Measurements from ENCODE around the gene LRRC73. TPM values are rescaled to one million over a fixed set of nuclear protein-coding genes. Genes with fewer than 3 reads are reported as not detected.

Gene LRRC73, protein sequence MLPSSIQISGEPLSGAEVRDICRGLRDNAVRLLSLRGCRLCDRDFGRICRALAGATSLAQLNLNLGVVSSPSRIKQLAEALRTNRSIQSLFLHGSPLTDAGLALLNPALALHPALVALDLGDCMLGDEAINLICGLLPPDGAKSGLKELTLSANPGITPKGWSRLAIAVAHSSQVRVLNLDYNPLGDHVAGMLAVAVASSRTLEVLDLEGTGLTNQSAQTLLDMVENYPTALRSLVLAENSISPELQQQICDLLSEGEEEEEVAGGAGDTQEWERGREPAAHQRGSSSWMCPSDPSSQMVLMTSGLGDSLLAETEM
- total RNA-seq (2011; cell fraction: chromatin; rRNA removed; ENCODE audit: low replicate concordance), result 0.58 TPM in 1 of 2 replicates, not detected in the other
- 0.53 and 0.83 TPM in 2 replicates for total RNA-seq (2011; cell fraction: nucleolus; rRNA removed)
- 0.53 and 0.66 TPM in 2 replicates for total RNA-seq (2011; cell fraction: nucleoplasm; rRNA removed)
- 0.12 and 0.27 TPM in 2 replicates for total RNA-seq (2014; rRNA removed)
- total RNA-seq (2014; rRNA removed; fragmentation: Illumina TruSeq; extraction: Trizol), result not detected in 2 replicates
- total RNA-seq (2015; rRNA removed; fragmentation: Illumina TruSeq; extraction: Trizol), result 0.07 and 0.11 TPM in 2 replicates
- total RNA-seq (2021), result 0.34 and 0.55 TPM in 2 replicates
- 0.07 and 0.20 TPM in 2 replicates for polyA plus RNA-seq (2011; rRNA removed)
- polyA plus RNA-seq (2011; cell fraction: cytosol; rRNA removed), result 0.16 and 0.39 TPM in 2 replicates
- 0.50 TPM in 1 of 2 replicates, not detected in the other for polyA plus RNA-seq (2011; cell fraction: nucleus; rRNA removed)
- 0.08 and 0.21 TPM in 2 replicates for polyA plus RNA-seq (2012)
- 0.07 and 0.12 TPM in 2 replicates for polyA plus RNA-seq (2014; fragmentation: Illumina TruSeq; extraction: Trizol)
- polyA plus RNA-seq (2014; fragmentation: Nextera tagmentation; extraction: Ambion mirVana), result not detected
- 0.08 and 0.09 TPM in 2 replicates for polyA plus RNA-seq (2014; rRNA removed)
- polyA minus RNA-seq (2011; rRNA and poly(A)+ RNA removed), result 0.12 TPM in 1 of 2 replicates, not detected in the other
- not detected in 2 replicates for polyA minus RNA-seq (2011; cell fraction: cytosol; rRNA and poly(A)+ RNA removed)
- polyA minus RNA-seq (2011; cell fraction: nucleus; rRNA and poly(A)+ RNA removed), result 0.54 and 0.78 TPM in 2 replicates
- percentile 33 among the genes with signal in this experiment for Bru-seq, nascent RNA
- BruChase-seq, experiment 1, labeled RNA remaining after a 2-hour chase, result percentile 29 among the genes with signal in this experiment
- percentile 32 among the genes with signal in this experiment for BruChase-seq, experiment 2, labeled RNA remaining after a 6-hour chase
- long read RNA-seq, experiment 1, result 0 reads
- long read RNA-seq, experiment 2, result 0 reads
- long read RNA-seq, experiment 3, result 0 reads

DNA sequence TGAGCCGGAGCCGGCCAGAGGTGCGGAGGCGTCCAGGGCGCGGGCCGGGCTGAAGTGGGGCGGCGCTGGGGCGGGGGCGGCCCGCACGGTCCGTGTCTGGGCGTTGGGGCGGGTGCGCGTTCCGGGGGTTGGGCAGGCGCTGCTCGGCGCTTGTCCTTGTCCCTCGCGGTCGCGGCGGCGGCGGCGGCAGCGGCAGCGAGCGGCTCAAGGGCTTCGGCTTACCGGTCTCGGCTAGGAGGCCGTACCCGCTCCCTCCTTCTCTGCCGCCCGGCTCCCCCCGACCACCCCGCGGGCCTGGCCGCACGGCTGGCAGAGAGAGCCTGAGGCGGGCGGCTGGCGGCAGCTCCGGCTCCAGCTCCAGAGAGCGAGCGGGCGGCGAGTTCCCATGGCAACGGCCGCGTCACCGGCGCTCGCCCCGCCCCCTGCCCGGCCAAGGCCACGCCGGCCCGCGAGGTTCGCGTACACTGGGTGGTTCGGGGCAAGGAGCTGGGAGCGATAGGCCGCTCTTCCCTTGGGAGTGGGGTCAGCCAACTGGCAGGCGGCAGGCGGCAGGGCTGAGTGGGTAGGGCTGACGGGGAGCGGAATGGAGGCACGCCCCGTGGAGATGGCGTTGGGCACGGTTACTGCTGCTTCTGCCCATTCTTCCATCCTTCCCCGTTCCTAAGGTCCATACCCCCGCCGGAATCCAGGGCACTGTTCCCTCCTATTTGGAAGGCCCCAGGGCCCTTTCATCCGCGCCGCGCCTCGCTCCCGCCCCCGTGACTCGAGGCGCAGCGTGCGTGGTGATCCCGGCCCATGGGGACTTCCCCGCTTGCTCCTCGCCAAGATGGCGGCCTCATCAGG lies at the start of gene LRRC73:
TSS of gene LRRC73 (minus strand) at position 363 of the 843 bp plus-strand sequence. CDS start 561 bp downstream, outside the sequence.
- ATAC-seq, result peak; percentile 88
- H3K27me3 ChIP-seq (ENCODE audit: control insufficient read depth in 2 of 2, insufficient read depth in 2 of 2, low read length in 2 of 2), result peaks cover 0 to 6% of the 10 kb centered on the region in 2 experiments; a peak in 2 of 5 replicates
- peak; percentile 26 for FAIRE-seq
- H3K4me3 ChIP-seq, result peak within 1 kb of the TSS; percentile 58
- peak within 1 kb of the TSS; percentile 87 for H3K4me2 ChIP-seq (ENCODE audit: insufficient read depth, low read length)
- no TSS peak for BruUV-seq (replicated peaks)
- peak; percentile 86 to 90 (median 90) for DNase-seq (ENCODE audit: extremely low read depth in 1 of 4, low spot score in 3 of 4)
- 24% methylated on average over 54 of the region's 96 CpGs for WGBS (ENCODE audit: insufficient coverage, low coverage, missing lambda C conversion rate)
- intact Hi-C loops (cut with micrococcal nuclease), result no loop called here
- ChIA-PET CTCF (ENCODE audit: low intra/inter-chr PET ratio) (no interaction called here), POLR2A (interaction anchor here (0.5 to 6.2 kb wide), 18 partner anchors 9 to 603 kb away, joined by 3 to 54 read pairs (median 4); partner anchors contain the start of gene TJAP1)
- no peak within 1 kb of the TSS; the same call in 2 of the 3 replicates for H3K27ac ChIP-seq (ENCODE audit: extremely low read depth, low read depth, low read length)
- in situ Hi-C loops (cut with MboI), result loop anchor here (5.0 kb wide), 1 partner anchor 603 kb away; no protein-coding TSS in a partner anchor
- peaks cover 14 to 42% of the 10 kb centered on the region in 2 experiments; a peak in 4 of 5 replicates for H3K4me1 ChIP-seq (replicated peaks in 1 of 2; ENCODE audit: control insufficient read depth in 2 of 2, insufficient read depth in 2 of 2, low read length in 2 of 2)
- H3K9me3 ChIP-seq (replicated peaks; ENCODE audit: control insufficient read depth, insufficient read depth, low read depth, low read length), result no peaks in the 10 kb centered on the region
- H3K79me2 ChIP-seq (ENCODE audit: control insufficient read depth, insufficient read depth, low read length), result peaks cover 8% of the 10 kb centered on the region
- H4K20me1 ChIP-seq (replicated peaks; ENCODE audit: control insufficient read depth, insufficient read depth, low read length), result peaks cover 9% of the 10 kb centered on the region; the same call in 1 of the 2 replicates
- H3K9ac ChIP-seq (ENCODE audit: insufficient read depth in 1 of 2, low read depth in 2 of 2, low read length in 2 of 2), result peak within 1 kb of the TSS; percentile 16 to 90; a peak in 3 of 4 replicates
- H3K9me1 ChIP-seq (ENCODE audit: control insufficient read depth, insufficient read depth, low read length), result peaks cover 4% of the 10 kb centered on the region
- H2AFZ ChIP-seq (ENCODE audit: low read depth, low read length), result peak within 1 kb of the TSS; percentile 87
- H3K36me3 ChIP-seq (ENCODE audit: control insufficient read depth, insufficient read depth, low read length), result peaks cover 55% of the 10 kb centered on the region
- no peak for TF ChIP-seq FOXM1 (IDR thresholded peaks at IDR 0.05; ENCODE audit: low read depth)
- peak; percentile 66; the same call in 1 of the 2 replicates for TF ChIP-seq FOXM1 (CRISPR knock-in tag; IDR thresholded peaks at IDR 0.05; ENCODE audit: low read depth)
- no peak for TF ChIP-seq MLX (CRISPR knock-in tag; conservative IDR thresholded peaks at IDR 0.05)
- TF ChIP-seq KLF1 (tag; IDR thresholded peaks at IDR 0.05), result 0 out of 2 replicates have a peak, but pooled peaks have one; percentile 49
- TF ChIP-seq RREB1 (CRISPR knock-in tag; IDR thresholded peaks at IDR 0.05), result 0 out of 2 replicates have a peak, but pooled peaks have one; percentile 36
- peak; percentile 51; the same call in 1 of the 2 replicates for TF ChIP-seq CHD2 (IDR thresholded peaks at IDR 0.05; ENCODE audit: low read depth, low read length)
- TF ChIP-seq IRF2 (CRISPR knock-in tag; IDR thresholded peaks at IDR 0.05), result no peak
- peak; percentile 21; the same call in 1 of the 2 replicates for TF ChIP-seq ZBTB17 (CRISPR knock-in tag; IDR thresholded peaks at IDR 0.05)

Measured in K562 (cell line).